ENCODE data around the gene AGAP6. TPM values are rescaled to one million over a fixed set of nuclear protein-coding genes. Genes with fewer than 3 reads are reported as not detected.
"Not testable (repeated sequence)": the region's sequence is repeated elsewhere in the genome, so short reads cannot be mapped to it uniquely, and the experiment has no call there.

The AGAP6 gene
- polyA plus RNA-seq, 3 donors, result 0.31 to 37.6 (median 0.65) TPM

GRCh38 chr10:50058727-50059126, 70.5 kb downstream of the AGAP6 start:
- H3K9ac ChIP-seq (ENCODE audit: insufficient read depth, low read length, poor library complexity, severe bottlenecking); H4K20me1 ChIP-seq (ENCODE audit: insufficient read depth, low read length); H3K4me2 ChIP-seq (replicated peaks; ENCODE audit: extremely low read depth, low read length, poor library complexity, severe bottlenecking); H3K4me3 ChIP-seq (replicated peaks in 1 of 3; ENCODE audit: low read depth in 2 of 3, low read length in 3 of 3); intact Hi-C loops (cut with micrococcal nuclease); H3K27ac Mint-ChIP-seq; H3K27ac ChIP-seq (ENCODE audit: low read depth in 1 of 2, low read length in 2 of 2); H3K4me3 Mint-ChIP-seq; H3K9me3 Mint-ChIP-seq; H3K36me3 Mint-ChIP-seq; H2AFZ ChIP-seq (ENCODE audit: insufficient read depth, low read depth, low read length, poor library complexity, severe bottlenecking); H3K4me1 ChIP-seq (ENCODE audit: control insufficient read depth in 1 of 2, insufficient read depth in 2 of 2, low read length in 2 of 2); H3K27me3 Mint-ChIP-seq (ENCODE audit: low read depth in 3 of 3); H3K4me1 Mint-ChIP-seq; H3K9me3 ChIP-seq (replicated peaks in 1 of 2; ENCODE audit: control insufficient read depth in 1 of 2, insufficient read depth in 1 of 2, low read length in 2 of 2); H3K79me2 ChIP-seq (ENCODE audit: insufficient read depth, low read length); DNase-seq; H3K36me3 ChIP-seq (replicated peaks in 1 of 2; ENCODE audit: control insufficient read depth in 1 of 2, insufficient read depth in 2 of 2, low read length in 2 of 2); H3K27me3 ChIP-seq (ENCODE audit: control insufficient read depth in 2 of 2, insufficient read depth in 2 of 2, low read length in 2 of 2): not testable (repeated sequence)
- WGBS (ENCODE audit: insufficient coverage), result no CpG with 5 or more reads among the region's 1 CpG

GRCh38 chr10:50059946-50060345, 71.7 kb downstream of the AGAP6 start:
- not testable (repeated sequence) for H3K79me2 ChIP-seq (ENCODE audit: insufficient read depth, low read length); H3K27me3 ChIP-seq (ENCODE audit: control insufficient read depth in 2 of 2, insufficient read depth in 2 of 2, low read length in 2 of 2); H3K9me3 Mint-ChIP-seq; H3K9ac ChIP-seq (ENCODE audit: insufficient read depth, low read length, poor library complexity, severe bottlenecking); H3K4me1 ChIP-seq (ENCODE audit: control insufficient read depth in 1 of 2, insufficient read depth in 2 of 2, low read length in 2 of 2); H3K36me3 ChIP-seq (replicated peaks in 1 of 2; ENCODE audit: control insufficient read depth in 1 of 2, insufficient read depth in 2 of 2, low read length in 2 of 2); H3K4me3 ChIP-seq (replicated peaks in 1 of 3; ENCODE audit: low read depth in 2 of 3, low read length in 3 of 3); H3K9me3 ChIP-seq (replicated peaks in 1 of 2; ENCODE audit: control insufficient read depth in 1 of 2, insufficient read depth in 1 of 2, low read length in 2 of 2); H2AFZ ChIP-seq (ENCODE audit: insufficient read depth, low read depth, low read length, poor library complexity, severe bottlenecking); DNase-seq; H3K4me1 Mint-ChIP-seq; H3K27me3 Mint-ChIP-seq (ENCODE audit: low read depth in 3 of 3); H3K4me3 Mint-ChIP-seq; H3K27ac Mint-ChIP-seq; H3K36me3 Mint-ChIP-seq; H3K4me2 ChIP-seq (replicated peaks; ENCODE audit: extremely low read depth, low read length, poor library complexity, severe bottlenecking); H4K20me1 ChIP-seq (ENCODE audit: insufficient read depth, low read length); H3K27ac ChIP-seq (ENCODE audit: low read depth in 1 of 2, low read length in 2 of 2)
- intact Hi-C loops (cut with micrococcal nuclease), result loop anchor here in 1 of 2 donors (10.0 kb wide), 1 partner anchor 565 kb away; the partner anchor contains the start of gene SGMS1
- WGBS (ENCODE audit: insufficient coverage), result 83% methylated on average over 3 of the region's 10 CpGs

Small RNA genes within 50 kb of the gene (small RNA-seq; reads per million reads assigned to genes)
- gene RNA5SP317 (ENCODE audit: insufficient read length, low read depth), result not detected
- gene SNORA74C-2 (ENCODE audit: insufficient read length, low read depth), result not detected

Other genes starting within 250 kb of the AGAP6 start
- gene OGDHL, start 226.1 kb upstream of the AGAP6 start, polyA plus RNA-seq, result not detected
- 1 to 10 TPM; 6.3 to 8.0 (median 7.5) TPM for gene PARG, start 46.4 kb upstream of the AGAP6 start, polyA plus RNA-seq
- gene TIMM23B, start 46.4 kb upstream of the AGAP6 start, polyA plus RNA-seq, result 10 to 100 TPM in 1 of 3 donors, 1 to 10 TPM in 2; 6.6 to 15.6 (median 6.6) TPM
- 10 to 100 TPM; 10.9 to 32.9 (median 18.8) TPM for gene WASHC2A, start 79.5 kb downstream of the AGAP6 start, polyA plus RNA-seq

All from CD14-positive monocyte (primary cell).